MM.1S (cell line): ENCODE measurements around the gene TPX2.

Experiments
- EZH2 ChIP-seq: fragments of 300-600 bp; sonication (generic); optimal IDR thresholded peaks from 2 replicates; pipeline ENCODE3; 2017; ENCODE audit warnings: low read depth, mild to moderate bottlenecking, antibody characterized with exemption, low read length, mixed read lengths
- EZH2phosphoT487 ChIP-seq: fragments of 300-600 bp; sonication (generic); IDR thresholded peaks from 2 replicates; pipeline ENCODE4 v1.6.1; 2018; ENCODE audit warnings: antibody characterized with exemption, low read length
- TF ChIP-seq, protein P1 (sequence below): fragments of 300-600 bp; sonication (generic); IDR thresholded peaks from 2 replicates; pipeline ENCODE4 v1.5.1; 2016; ENCODE audit warnings: antibody characterized with exemption, low read length, mixed read lengths

DNA sequence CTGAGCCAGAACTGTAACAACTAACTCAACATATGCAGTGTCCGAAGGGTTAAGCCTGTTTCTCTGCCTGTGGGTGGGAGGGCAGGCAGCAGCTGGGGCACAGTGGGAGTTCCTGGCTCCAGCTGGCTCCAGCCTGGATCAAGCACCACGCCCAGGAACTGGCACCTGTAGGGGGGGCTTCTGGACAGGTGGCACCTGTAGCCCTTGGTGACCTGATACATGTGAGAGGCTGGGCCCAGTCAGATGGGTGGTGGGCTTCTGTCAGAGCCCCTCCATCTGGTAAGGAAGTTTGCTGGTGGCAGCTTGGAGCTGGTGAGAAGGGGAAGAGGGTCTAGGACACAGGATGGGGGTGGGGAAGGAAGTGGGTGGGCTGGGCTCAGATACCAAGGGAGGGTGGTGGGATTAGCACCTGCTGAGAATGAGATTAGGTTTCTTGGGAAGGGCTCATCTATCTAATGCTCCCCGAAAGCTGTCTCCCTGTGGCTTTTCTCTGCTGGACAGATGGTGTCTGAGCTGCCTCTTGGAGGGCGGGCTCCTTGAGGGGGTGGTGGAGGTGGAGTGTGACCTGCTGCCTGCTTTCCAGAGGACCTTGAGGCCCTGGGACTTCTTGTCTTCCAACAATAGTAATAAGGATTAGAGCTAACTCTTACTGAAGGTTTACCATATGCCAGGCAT is 45.0 kb upstream of the TPX2 start:
- TF ChIP-seq, protein P1, sequence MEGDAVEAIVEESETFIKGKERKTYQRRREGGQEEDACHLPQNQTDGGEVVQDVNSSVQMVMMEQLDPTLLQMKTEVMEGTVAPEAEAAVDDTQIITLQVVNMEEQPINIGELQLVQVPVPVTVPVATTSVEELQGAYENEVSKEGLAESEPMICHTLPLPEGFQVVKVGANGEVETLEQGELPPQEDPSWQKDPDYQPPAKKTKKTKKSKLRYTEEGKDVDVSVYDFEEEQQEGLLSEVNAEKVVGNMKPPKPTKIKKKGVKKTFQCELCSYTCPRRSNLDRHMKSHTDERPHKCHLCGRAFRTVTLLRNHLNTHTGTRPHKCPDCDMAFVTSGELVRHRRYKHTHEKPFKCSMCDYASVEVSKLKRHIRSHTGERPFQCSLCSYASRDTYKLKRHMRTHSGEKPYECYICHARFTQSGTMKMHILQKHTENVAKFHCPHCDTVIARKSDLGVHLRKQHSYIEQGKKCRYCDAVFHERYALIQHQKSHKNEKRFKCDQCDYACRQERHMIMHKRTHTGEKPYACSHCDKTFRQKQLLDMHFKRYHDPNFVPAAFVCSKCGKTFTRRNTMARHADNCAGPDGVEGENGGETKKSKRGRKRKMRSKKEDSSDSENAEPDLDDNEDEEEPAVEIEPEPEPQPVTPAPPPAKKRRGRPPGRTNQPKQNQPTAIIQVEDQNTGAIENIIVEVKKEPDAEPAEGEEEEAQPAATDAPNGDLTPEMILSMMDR, result no peak
- TF ChIP-seq EZH2, result no peak
- TF ChIP-seq EZH2phosphoT487, result no peak
